ENCODE results near the gene GAL3ST2. TPM values are rescaled to one million over a fixed set of nuclear protein-coding genes. Genes with fewer than 3 reads are reported as not detected.

Gene GAL3ST2
- total and polyA plus RNA-seq, 7 donors: 0.14 to 0.16 TPM; not detected in 5

DNA sequence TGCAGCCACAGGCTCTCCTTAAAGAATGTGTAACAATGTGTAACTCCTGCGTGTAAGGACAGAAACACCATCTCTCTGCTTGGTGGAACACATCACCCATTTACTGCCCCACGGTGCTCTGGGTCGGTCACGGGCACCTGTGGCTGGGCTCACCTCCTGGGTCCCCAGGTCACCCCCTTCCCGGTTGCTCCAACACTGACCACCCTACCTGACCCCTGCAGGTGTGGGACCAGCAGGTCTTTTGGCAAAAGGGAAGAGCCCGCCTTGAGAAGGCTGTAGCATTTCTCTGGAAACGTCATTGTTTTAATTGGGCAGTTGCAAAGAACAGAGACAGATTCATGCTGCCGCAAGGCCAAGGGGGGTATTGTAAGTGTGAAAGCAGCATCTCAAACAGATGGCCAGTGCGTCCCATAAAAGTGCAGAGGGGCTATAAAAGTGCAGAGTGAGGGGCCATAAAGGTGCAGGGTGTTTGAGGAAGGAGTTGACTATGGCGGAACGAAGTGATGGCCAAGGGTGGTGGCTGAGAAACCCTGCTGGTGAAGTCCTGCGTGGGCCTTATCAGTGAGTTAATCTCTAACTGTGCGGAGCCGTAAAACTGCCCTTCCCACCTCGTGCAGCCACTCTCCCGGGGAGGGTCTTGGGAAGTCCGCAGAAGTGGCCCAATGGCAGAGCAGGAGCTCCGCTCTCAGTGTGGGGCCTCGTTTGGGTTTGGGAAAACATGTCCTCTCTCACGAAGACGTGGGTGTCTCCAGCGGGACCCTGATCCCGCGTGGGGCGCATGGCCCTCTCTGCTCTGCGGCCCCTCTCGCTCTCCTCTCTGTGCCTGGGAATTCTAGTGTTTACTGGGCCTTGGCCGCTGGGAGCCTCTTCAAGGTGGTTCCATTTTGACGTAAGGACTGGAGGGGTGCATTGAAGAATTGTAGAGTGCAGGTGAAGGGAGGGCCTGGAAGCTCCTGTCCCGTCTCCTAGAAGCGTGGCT, 18.7 kb downstream of the GAL3ST2 start:
- ATAC-seq: no peak
- TF ChIP-seq, protein P1, sequence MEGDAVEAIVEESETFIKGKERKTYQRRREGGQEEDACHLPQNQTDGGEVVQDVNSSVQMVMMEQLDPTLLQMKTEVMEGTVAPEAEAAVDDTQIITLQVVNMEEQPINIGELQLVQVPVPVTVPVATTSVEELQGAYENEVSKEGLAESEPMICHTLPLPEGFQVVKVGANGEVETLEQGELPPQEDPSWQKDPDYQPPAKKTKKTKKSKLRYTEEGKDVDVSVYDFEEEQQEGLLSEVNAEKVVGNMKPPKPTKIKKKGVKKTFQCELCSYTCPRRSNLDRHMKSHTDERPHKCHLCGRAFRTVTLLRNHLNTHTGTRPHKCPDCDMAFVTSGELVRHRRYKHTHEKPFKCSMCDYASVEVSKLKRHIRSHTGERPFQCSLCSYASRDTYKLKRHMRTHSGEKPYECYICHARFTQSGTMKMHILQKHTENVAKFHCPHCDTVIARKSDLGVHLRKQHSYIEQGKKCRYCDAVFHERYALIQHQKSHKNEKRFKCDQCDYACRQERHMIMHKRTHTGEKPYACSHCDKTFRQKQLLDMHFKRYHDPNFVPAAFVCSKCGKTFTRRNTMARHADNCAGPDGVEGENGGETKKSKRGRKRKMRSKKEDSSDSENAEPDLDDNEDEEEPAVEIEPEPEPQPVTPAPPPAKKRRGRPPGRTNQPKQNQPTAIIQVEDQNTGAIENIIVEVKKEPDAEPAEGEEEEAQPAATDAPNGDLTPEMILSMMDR (IDR thresholded peaks at IDR 0.05): no peak
- DNase-seq: peak in 1 of 2 donors; percentile 5
- WGBS, 3 donors: 79 to 80% (median 80%) methylated on average over 31 of the region's 31 CpGs
- Histone ChIP-seq H3K27me3 (ENCODE audit: insufficient read depth in 3 of 3, low read length in 2 of 3) (no peaks in the 10 kb centered on the region), H3K4me1 (no peaks in the 10 kb centered on the region), H3K4me3 (no peak overlapping the region), H3K27ac (no peak overlapping the region), H3K9me3 (no peaks in the 10 kb centered on the region), H3K36me3 (ENCODE audit: insufficient read depth in 1 of 2, low read depth in 1 of 2) (no peaks in the 10 kb centered on the region)
- intact Hi-C loops (cut with DNase I): no loop called here

DNA sequence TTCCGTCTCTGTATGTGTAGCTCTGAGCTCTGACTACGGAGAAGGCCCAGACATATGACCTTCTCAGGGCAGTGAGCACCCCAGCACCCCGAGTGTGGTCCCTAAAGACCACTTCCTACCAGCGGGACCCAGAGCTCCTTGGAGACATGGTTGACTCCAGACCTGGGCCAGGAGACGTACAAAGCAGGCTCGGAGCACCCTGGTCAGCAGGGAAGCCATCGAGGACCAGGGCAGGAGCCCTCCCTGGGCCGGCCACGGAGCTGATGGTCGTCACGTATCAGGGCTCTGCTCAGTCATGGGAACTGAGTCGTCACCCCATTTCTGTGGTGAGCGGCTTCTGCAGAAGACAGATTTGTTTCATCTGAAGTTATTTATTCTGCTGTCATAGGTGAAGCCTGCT, 19.6 kb downstream of the GAL3ST2 start:
- intact Hi-C loops (cut with DNase I): no loop called here
- TF ChIP-seq, protein P1 (IDR thresholded peaks at IDR 0.05): no peak
- Histone ChIP-seq H3K9me3 (no peaks in the 10 kb centered on the region), H3K4me1 (no peaks in the 10 kb centered on the region), H3K27ac (no peak overlapping the region), H3K27me3 (ENCODE audit: insufficient read depth in 3 of 3, low read length in 2 of 3) (no peaks in the 10 kb centered on the region), H3K4me3 (no peak overlapping the region), H3K36me3 (ENCODE audit: insufficient read depth in 1 of 2, low read depth in 1 of 2) (no peaks in the 10 kb centered on the region)
- ATAC-seq: no peak
- no peak for DNase-seq
- WGBS, 3 donors: 93 to 98% (median 96%) methylated on average over 13 of the region's 13 CpGs

DNA sequence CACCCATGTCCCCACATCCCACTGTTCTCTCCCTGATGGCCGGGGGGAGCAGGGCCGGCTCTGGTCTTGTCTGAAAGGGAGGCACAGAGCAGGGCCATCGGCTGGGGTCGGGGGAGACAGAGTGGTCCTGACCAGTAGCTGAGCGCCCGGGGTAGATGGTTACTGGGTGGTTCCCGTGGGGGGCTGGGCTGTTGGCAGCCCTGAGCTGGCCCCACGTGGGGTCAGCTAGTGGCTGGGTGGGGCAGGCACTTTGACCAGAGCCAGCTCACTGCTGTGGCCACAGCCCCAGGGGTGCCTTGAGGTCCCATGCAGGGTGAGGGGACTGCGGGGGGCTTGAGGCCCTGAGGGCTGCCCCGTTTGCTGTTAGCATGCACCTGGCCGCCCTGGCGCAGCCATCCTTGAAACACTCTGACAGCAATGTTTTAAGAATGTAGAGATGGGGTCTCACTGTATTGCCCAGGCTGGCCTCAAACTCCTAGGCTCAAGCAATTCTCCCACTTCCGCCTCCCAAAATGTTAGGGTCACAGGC, 20.1 kb downstream of the GAL3ST2 start:
- no peak overlapping the region for H3K4me3 ChIP-seq
- TF ChIP-seq, protein P1 (IDR thresholded peaks at IDR 0.05): no peak
- intact Hi-C loops (cut with DNase I): no loop called here
- no peaks in the 10 kb centered on the region for H3K36me3 ChIP-seq (ENCODE audit: insufficient read depth in 1 of 2, low read depth in 1 of 2)
- DNase-seq: peak; percentile 7 to 33
- H3K27ac ChIP-seq: no peak overlapping the region
- H3K27me3 ChIP-seq (ENCODE audit: insufficient read depth in 3 of 3, low read length in 2 of 3): no peaks in the 10 kb centered on the region
- WGBS, 3 donors: 88 to 93% (median 89%) methylated on average over 13 of the region's 13 CpGs
- ATAC-seq: no peak
- H3K9me3 ChIP-seq: no peaks in the 10 kb centered on the region
- H3K4me1 ChIP-seq: no peaks in the 10 kb centered on the region

DNA sequence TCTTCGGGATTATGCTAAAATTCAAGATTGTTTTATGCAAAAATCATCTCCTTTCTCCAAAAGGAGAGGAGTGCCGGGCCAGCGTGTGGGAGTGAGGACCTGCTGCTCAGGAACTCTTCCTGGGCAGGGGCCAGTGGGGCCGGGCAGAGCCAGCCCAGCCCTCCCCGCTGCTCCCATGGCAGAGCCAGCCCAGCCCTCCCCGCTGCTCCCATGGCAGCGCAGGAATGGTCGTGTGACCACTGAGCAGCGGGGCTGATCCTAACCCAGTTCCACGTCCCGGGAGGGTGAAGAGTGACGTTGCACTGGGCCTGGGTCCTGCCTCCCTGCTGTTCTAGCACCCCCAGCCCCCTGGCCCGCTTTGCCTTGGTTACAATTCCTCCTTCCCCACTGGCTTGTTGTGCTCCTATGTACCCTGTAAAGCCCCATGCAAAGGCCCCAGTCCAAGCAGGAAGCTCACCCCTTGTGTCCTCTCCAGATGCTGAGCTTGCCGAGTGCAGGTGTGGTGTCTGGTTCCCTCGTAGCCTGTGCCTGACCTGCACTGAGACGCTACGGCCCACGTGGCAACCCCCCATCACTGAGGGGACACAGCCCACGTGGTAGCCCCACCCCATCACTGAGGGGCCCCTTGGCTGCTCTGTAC, 20.9 kb downstream of the GAL3ST2 start:
- intact Hi-C loops (cut with DNase I): no loop called here
- 63 to 69% (median 64%) methylated on average over 19 of the region's 19 CpGs for WGBS, 3 donors
- peak; percentile 5 to 43 for DNase-seq

More for the DNA sequence above, 20.9 kb downstream of the GAL3ST2 start:
- no peaks in the 10 kb centered on the region for H3K27me3 ChIP-seq (ENCODE audit: insufficient read depth in 3 of 3, low read length in 2 of 3)
- no peak overlapping the region for H3K4me3 ChIP-seq
- ATAC-seq: no peak
- H3K9me3 ChIP-seq: no peaks in the 10 kb centered on the region
- H3K27ac ChIP-seq: no peak overlapping the region
- no peaks in the 10 kb centered on the region for H3K4me1 ChIP-seq
- TF ChIP-seq, protein P1 (IDR thresholded peaks at IDR 0.05): no peak
- no peaks in the 10 kb centered on the region for H3K36me3 ChIP-seq (ENCODE audit: insufficient read depth in 1 of 2, low read depth in 1 of 2)

All from psoas muscle (tissue), 8 donors.